SK-N-MC (cell line): ENCODE measurements around the gene AARSD1.
A peak's percentile ranks its signal among the peaks of the same experiment; 100 is the strongest.
"Not testable (repeated sequence)": the region's sequence is repeated elsewhere in the genome, so short reads cannot be mapped to it uniquely, and the experiment has no call there.

Experiments
- DNase-seq: peaks from one replicate; pipeline ENCODE4 v3.0.0-alpha.2; 2011; ENCODE audit warnings: low read depth, low spot score
- H3K27ac ChIP-seq: fragments of 200-600 bp; sonication (generic); 2 replicates; pipeline ENCODE4 v1.5.1; 2016; ENCODE audit warnings: mixed run types
- H3K36me3 ChIP-seq: fragments of 200-600 bp; sonication (generic); 2 replicates; pipeline ENCODE4 v1.6.1; 2017; ENCODE audit warnings: antibody characterized with exemption, low read length, mixed read lengths; ENCODE audit not compliant: insufficient read depth
- H3K4me3 ChIP-seq: fragments of 200-600 bp; sonication (generic); 2 replicates; pipeline ENCODE4 v1.5.1; 2016
- H3K9ac ChIP-seq: fragments of 200-600 bp; sonication (generic); 2 replicates; pipeline ENCODE4 v1.8.0; 2017; ENCODE audit warnings: mixed run types, mixed read lengths; ENCODE audit not compliant: insufficient read length
- H3K9me3 ChIP-seq: fragments of 200-600 bp; sonication (generic); 2 replicates; pipeline ENCODE4 v1.6.1; 2017; ENCODE audit warnings: low read depth, mild to moderate bottlenecking, antibody characterized with exemption, low read length, moderate library complexity, mixed read lengths
- EZH2 ChIP-seq: fragments of 200-600 bp; sonication (generic); IDR thresholded peaks from one replicate; pipeline ENCODE4 v1.6.1; 2017; ENCODE audit warnings: antibody characterized with exemption
- FOXP2 ChIP-seq: optimal IDR thresholded peaks from 2 replicates; pipeline ENCODE3; 2011; ENCODE audit warnings: mild to moderate bottlenecking, moderate library complexity; ENCODE audit not compliant: insufficient read depth; ENCODE audit errors: extremely low read length, control extremely low read depth
- POLR2AphosphoS5 ChIP-seq: IDR thresholded peaks from 2 replicates; pipeline ENCODE4 v1.6.1; 2012; ENCODE audit warnings: mild to moderate bottlenecking, low read depth, low read length, borderline replicate concordance

The AARSD1 gene

GRCh38 chr17:42929497-42929844 is 34.8 kb downstream of the AARSD1 start:
- no peak for TF ChIP-seq FOXP2
- no peak for TF ChIP-seq POLR2AphosphoS5
- TF ChIP-seq EZH2 = no peak
- peak overlapping the region; percentile 91; the same call in 1 of the 2 replicates for H3K27ac ChIP-seq
- H3K9ac ChIP-seq = no peak overlapping the region

GRCh38 chr17:42928714-42929496 is 35.3 kb downstream of the AARSD1 start:
- no peak for TF ChIP-seq POLR2AphosphoS5
- peak; percentile 31 for TF ChIP-seq FOXP2
- TF ChIP-seq EZH2 = no peak
- Histone ChIP-seq H3K4me3 (0 out of 2 replicates have a peak overlapping the region, but pooled peaks have one; percentile 15), H3K27ac (peak overlapping the region; percentile 91), H3K9me3 (no peaks in the 10 kb centered on the region), H3K36me3 (no peaks in the 10 kb centered on the region), H3K9ac (peak overlapping the region; percentile 53)
- peak; percentile 60 for DNase-seq

More at GRCh38 chr17:42929497-42929844, 34.8 kb downstream of the AARSD1 start:
- H3K36me3 ChIP-seq = no peaks in the 10 kb centered on the region
- no peak for DNase-seq
- H3K4me3 ChIP-seq = no peak overlapping the region
- H3K9me3 ChIP-seq = no peaks in the 10 kb centered on the region

DNA sequence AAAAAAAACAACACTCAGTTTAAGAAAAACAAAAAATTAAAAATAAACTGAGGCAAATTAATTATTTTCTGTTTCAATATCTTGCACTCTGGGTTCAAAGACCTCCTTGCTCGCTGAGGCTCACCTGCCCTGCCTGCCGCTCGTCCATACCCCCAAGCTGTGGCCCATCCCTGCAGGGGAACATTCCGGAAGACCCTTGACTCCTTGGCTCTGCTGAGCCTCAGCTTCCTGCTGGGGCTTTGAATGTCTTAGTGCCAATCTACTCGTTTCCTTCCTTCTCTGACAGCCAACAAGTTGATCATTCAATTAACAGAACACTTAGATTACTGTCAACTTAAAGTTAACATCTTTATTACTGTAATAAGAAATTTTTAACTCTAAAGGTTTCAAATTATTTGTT is 39.4 kb downstream of the AARSD1 start:
- Histone ChIP-seq H3K36me3 (no peaks in the 10 kb centered on the region), H3K4me3 (no peak overlapping the region), H3K27ac (no peak overlapping the region), H3K9ac (no peak overlapping the region), H3K9me3 (no peaks in the 10 kb centered on the region)
- no peak for DNase-seq
- TF ChIP-seq POLR2AphosphoS5 = no peak
- TF ChIP-seq EZH2 = no peak
- no peak for TF ChIP-seq FOXP2

DNA sequence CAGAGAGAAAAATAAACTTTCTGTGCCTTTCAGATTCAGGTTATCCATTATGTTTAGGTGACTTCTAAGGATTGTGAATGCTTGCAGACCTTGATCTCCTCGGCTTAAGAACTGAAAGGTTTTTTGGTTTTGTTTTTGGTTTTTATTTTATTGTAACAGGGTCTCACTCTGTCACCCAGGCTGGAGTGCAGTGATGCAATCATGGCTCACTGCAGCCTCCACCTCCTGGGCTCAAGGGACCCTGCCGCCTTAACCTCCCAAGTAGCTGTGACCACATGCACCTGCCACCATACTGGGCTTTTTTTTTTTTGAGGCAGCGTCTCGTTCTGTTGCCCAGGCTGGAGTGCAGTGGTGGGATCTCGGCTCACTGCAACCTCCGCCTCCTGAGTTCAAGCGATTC is 40.8 kb downstream of the AARSD1 start:
- not testable (repeated sequence) for H3K36me3 ChIP-seq, H3K4me3 ChIP-seq, H3K9me3 ChIP-seq, DNase-seq
- peak overlapping the region; percentile 9 for H3K9ac ChIP-seq
- H3K27ac ChIP-seq = 0 out of 2 replicates have a peak overlapping the region, but pooled peaks have one; percentile 59

GRCh38 chr17:42922294-42922693 is 42.0 kb downstream of the AARSD1 start:
- Histone ChIP-seq H3K36me3 (no peaks in the 10 kb centered on the region), H3K9me3 (no peaks in the 10 kb centered on the region), H3K9ac (peak overlapping the region; percentile 3), H3K4me3 (no peak overlapping the region), H3K27ac (peak overlapping the region; percentile 59)
- TF ChIP-seq POLR2AphosphoS5 (no peak), FOXP2 (no peak), EZH2 (no peak)
- no peak for DNase-seq

- Histone ChIP-seq H3K9me3 (no peaks in the 10 kb centered on the region), H3K36me3 (no peaks in the 10 kb centered on the region), H3K27ac (no peak overlapping the region), H3K9ac (no peak overlapping the region), H3K4me3 (no peak overlapping the region)
- no peak for DNase-seq
- no peak for TF ChIP-seq EZH2
- TF ChIP-seq FOXP2 = no peak
- no peak for TF ChIP-seq POLR2AphosphoS5
Observed at GRCh38 chr17:42920922-42921321, 43.3 kb downstream of the AARSD1 start.

DNA sequence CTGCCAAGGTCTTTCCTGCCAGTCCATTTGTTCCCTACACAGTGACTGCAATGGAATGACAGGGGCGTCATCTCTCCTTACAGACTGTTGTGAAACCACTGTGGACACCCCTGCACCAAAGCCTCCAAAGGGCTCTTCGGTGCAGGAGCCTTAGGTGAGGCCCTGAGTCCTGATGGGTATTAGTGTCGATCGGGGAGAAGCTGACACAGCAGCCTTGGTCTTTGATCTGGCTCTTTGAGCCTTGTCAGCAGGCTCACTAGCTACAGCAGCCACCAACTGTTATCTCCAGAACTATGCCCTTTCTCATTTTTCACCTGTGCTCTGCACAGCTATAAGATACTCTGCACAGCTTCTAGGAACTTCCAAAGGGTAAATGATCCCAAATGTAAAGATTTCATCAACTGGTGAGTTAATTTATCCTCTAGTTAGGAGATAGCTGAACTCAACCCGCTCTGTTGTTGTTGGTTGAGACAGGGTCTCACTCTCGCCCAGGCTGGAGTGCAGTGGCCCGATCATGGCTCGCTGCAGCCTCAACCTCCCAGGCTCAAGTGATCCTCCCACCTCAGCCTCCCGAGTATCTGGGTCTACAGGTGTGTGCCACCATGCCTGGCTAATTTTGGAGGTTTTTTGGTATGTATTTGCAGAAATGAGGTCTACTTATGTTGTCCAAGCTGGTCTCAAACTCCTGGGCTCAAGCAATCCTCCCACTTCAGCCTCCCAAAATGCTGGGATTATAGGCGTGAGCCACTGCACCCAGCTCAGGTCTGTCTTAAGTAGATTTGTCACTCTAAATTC is 44.0 kb downstream of the AARSD1 start:
- no peaks in the 10 kb centered on the region for H3K36me3 ChIP-seq
- no peak overlapping the region for H3K27ac ChIP-seq
- TF ChIP-seq EZH2 (no peak), FOXP2 (no peak), POLR2AphosphoS5 (no peak)
- H3K4me3 ChIP-seq = no peak overlapping the region
- H3K9me3 ChIP-seq = no peaks in the 10 kb centered on the region
- no peak for DNase-seq
- no peak overlapping the region for H3K9ac ChIP-seq

DNA sequence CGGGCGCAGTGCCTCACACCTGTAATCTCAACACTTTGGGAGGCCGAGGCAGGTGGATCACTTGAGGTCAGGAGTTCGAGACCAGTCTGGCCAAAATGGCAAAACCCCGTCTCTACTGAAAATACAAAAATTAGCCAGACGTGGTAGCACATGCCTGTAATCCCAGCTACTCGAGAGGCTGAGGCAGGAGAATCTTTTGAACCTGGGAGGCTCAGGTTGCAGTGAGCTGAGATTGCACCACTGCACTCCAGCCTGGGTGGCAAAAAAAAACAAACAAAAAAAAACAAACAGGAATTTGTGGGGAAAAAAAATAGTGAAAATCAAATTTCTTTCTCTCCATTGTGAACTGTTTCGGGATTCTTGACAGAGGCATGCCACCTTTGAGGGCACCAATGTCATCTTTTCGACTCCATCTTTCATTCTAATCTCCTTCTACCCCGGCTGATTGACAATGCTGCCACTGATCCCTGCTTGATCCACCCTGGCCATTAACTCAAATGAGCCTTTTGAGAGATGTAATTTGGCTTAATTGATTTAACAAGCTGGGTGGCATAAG is 44.7 kb downstream of the AARSD1 start:
- H3K9ac ChIP-seq, H3K36me3 ChIP-seq, H3K4me3 ChIP-seq, H3K9me3 ChIP-seq, H3K27ac ChIP-seq, DNase-seq: not testable (repeated sequence)
